Body of pancreas (tissue), 4 donors: ENCODE data around the gene RRAS.

ENCODE experiments used
- CTCF ChIP-seq, 7 experiments: fragments of 450-650 bp in 4 of 7; fragments of 200-600 bp in 3 of 7; sonication (generic) in 3 of 7; IDR thresholded peaks; one replicate each; pipeline ENCODE4 v1.5.1; 2016 to 2019; ENCODE audit warnings: antibody characterized with exemption in 7 of 7
- POLR2A ChIP-seq, 3 donors: fragments of 450-650 bp; IDR thresholded peaks; one replicate each; pipeline ENCODE4 v1.6.1; 2016; ENCODE audit warnings: antibody characterized with exemption in 3 of 3, mild to moderate bottlenecking in 2 of 3

GRCh38 chr19:49637821-49638738, 1.9 kb downstream of the RRAS start:
- TF ChIP-seq POLR2A (IDR thresholded peaks at IDR 0.05): no peak
- no peak for TF ChIP-seq CTCF (IDR thresholded peaks at IDR 0.05)
